GM18909 (cell line): ENCODE measurements around the gene AP3B1.
"Not testable (repeated sequence)": the region's sequence is repeated elsewhere in the genome, so short reads cannot be mapped to it uniquely, and the experiment has no call there.

Experiments
- ATAC-seq: cut with Tn5 transposase; IDR thresholded peaks from one replicate; pipeline ENCODE4 v1.9.1; 2021; ENCODE audit warnings: mild to moderate bottlenecking; ENCODE audit not compliant: unreplicated experiment, poor library complexity

Gene AP3B1

DNA sequence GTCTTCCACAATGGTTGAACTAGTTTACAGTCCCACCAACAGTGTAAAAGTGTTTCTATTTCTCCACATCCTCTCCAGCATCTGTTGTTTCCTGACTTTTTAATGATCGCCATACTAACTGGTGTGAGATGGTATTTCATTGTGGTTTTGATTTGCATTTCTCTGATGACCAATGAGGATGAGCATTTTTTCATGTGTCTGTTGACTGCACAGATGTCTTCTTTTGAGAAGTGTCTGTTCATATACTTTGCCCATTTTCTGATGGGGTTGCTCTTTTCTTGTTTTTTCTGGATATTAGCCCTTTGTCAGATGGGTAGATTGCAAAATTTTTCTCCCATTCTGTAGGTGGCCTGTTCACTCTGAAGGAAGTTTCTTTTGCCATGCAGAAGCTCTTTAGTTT, 124.2 kb downstream of the AP3B1 start:
- not testable (repeated sequence) for ATAC-seq

DNA sequence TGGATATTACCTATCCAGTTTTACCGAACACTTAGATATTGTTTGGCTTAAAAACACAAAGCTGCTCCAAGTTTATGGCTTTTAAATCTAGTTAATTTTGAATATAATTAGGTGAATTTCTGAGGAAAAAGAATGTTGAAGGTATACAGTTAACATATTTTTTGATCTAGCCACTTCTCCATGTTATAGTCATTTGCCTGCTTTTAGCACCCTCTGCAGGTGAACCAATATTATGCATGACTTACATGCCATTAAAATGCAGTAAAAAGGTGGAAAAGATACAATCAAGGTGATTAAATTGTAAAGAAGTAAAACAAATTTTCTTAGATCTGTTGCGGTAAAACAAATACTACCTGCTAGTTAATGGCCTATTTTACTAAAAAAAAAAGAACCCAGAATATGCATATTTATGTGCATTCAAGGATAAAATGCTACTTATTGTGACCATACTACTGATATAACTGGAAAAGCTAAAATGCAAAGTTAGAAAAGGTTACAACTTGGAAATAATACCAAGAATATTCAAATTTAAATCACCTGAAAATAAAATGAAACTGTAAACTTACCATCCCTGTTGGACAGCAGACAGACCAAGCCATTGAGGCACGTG, 132.1 kb downstream of the AP3B1 start:
- ATAC-seq, result no peak

DNA sequence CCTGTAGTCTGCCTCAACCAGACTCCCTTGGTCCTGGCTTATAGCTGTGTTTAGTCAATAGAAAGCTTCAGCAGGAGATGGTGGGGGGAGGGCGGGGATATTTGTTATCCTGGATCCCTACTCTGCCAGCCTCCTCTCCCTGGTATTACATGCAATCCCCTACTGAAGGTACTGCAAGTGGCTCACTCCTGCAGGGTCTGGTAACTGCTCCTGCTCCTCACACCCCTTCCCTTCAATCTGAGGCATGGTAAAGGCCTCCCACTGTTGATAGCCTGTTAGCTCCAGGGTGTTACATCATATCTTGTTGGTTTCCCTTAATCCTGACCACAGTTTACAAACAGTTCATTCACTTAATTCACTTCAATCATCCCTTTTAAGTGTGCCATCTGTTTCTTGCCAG, 137.5 kb downstream of the AP3B1 start:
- no peak for ATAC-seq

DNA sequence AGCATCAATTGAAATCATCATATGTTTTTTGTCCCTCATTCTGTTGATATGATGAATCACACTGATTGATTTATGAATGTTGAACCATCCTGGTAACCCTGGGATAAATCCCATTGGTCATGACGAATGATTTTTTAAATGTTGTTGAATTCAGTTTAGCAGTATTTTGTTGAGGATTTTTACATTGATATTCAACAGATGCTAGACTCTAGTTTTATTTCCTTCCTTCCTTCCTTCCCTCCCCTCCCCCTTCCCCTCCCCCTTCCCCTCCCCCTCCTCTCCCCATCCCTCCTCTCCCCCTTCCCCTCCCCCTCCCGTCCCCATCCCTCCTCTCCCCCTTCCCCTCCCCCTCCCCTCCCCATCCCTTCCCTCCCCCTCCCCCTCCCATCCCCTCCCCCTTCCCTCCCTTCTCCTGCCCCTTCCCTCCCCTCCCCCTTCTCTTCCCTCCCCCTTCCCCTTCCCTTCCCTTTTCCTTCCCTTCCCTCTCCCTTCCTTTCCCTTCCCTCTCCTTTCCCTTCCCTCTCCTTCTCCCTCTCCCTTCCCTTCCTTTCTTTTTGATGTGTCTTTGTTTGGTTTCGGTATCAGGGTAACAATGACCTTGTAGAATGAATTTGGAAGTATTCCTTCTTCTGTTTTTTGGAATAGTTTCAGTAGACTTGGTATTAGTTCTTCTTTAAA, 142.8 kb downstream of the AP3B1 start:
- no peak for ATAC-seq

DNA sequence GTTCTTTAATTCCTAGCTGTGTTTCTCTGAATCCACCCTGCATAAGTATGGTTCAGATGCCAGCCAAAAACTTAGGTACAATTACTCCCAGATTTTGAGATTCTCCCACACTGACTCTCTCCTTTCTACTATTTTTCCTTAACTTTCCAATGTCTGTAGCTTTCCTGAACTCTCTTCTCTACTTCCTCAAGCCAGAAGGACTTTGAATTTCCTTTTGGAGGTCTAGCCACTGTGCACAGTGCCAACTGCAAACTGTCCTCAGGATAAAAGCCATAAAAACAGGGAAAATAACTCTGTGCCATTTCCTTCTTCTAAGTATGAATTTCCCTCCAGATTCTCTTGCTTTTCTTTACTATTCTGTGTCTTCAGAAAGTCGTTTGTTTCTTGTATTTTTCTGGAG, 157.2 kb downstream of the AP3B1 start:
- ATAC-seq, result no peak

DNA sequence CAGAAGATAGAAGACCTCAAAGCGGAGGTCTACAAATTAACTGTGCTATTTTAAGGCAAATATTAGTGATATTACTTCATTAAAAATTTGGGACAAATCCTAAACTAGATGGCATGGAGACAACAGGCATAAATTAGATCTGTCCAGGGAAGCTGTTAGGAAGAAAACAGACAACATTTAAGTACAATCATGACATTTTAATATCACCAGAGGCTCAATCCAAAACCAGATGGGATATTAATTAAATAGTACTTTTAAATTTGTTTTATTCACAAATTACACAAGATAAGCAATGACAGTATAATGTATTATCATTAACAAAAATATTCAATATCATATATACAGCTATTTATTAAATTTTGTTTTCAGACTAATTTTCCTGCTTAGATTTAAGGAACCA, 161.1 kb downstream of the AP3B1 start:
- no peak for ATAC-seq

DNA sequence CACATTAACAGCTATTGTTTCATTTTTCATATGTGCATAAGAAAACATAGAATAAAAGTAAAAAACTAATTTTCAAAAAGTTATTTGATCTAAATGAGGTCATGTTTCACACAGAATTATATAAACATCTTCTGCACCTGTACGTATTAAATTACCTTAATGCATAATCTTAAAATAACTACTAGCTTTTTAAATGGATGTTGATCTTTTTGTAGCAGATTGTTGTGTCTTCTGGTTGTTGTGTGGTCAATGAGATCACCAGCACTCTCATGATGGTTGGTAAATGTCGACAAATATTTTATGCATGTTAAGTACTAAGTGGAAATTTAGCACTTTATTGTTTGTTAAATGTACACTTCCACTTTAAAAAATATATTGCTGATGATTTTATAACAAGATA, 162.0 kb downstream of the AP3B1 start:
- ATAC-seq, result no peak

DNA sequence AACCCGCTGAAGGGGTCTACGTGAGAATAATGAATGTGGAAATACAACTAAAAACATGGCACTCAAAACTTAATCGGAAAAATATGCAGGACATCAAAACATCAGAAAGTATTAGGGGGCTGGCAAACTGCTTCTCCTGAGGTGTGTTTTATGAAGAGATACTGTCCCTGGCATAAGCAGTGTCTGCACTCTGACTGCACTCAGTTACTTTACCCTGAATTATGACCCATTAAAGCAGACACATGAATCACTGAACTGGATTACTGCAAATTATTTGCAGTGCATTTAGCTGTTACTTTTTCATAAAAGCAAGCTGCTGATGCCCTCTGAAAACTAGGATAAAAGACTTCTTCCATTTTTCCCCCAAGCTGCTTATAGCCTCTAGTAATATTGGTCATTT, 164.9 kb downstream of the AP3B1 start:
- no peak for ATAC-seq

DNA sequence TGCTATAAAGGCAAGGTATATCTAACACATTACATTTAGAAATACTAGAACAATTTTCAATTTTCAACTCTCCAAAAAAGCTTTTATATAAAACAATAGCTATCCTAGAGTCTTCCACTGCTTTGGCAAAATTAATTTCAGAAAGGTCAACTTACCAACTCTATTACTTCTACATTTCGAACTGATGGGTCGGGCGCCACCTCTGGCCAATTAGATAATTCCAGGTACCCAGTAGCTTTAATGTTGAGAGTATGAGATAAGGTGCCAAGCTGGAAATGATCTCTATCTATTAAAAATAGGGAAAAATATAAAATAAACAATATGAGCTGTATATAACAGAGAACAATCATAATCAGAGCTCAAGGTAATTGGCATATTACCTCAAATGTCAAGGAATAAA, 166.6 kb downstream of the AP3B1 start:
- ATAC-seq, result no peak

DNA sequence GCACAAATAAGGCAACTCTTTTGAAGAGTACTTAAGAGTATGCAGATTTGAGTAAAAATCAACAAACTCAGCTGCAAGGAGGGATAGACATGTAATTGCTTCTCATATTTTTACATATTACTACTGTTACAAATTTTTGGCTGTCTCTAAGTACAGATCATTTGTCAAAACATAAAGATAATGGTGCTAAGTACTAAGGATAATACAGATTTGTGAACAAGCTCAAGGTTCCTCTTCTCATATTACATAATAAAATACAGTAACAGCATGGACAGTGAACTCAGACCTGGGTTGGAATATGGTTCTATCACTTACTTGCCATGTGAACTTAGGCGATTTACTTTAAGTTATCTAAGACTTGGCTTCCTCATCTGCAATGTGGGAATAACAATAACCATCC, 168.0 kb downstream of the AP3B1 start:
- ATAC-seq, result no peak

DNA sequence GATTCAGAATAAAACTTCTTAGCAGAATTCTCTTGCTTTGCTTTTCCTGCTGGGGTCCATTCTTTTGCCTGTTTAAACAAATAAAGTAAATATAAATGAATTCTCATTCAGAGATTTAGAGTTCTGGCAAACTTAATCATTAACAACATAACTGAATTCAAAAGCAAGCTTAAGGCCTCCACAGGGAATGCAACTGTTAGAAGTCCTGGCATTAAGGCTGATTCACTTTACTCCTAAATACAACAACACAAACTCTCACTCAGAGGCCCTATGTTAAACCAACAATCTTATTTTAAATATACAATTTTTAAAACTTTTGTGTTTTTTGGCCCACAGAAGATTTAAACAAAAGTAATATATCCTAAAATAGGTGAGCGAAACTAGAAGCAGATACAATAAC, 178.3 kb downstream of the AP3B1 start:
- ATAC-seq, result no peak

DNA sequence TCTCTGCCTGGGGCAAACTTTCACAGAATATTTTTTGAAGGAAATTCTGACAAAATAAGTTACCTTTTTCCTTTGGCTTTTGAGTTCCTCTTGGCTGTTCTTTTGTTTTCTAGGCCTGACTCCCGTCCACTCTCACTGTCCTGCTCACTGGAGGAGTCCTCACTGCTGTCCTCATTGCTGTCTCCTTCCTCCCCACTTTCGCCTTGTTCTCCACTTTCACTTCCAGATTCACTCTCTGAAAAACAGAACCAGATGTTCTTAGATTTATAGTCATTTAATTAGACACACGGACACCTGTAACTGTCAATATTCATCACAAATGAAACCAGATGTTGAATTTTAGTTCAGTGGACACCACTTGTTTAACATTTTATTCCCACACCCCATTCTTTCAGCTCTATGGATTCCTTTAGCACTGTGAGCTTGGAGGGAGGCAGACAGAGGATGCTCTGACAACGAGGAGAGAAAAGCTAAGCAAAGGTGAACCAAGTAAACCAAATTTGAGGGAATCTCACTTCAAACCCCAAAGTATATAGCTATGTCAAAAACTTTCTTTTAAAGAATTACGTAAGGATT, 180.7 kb downstream of the AP3B1 start:
- no peak for ATAC-seq

DNA sequence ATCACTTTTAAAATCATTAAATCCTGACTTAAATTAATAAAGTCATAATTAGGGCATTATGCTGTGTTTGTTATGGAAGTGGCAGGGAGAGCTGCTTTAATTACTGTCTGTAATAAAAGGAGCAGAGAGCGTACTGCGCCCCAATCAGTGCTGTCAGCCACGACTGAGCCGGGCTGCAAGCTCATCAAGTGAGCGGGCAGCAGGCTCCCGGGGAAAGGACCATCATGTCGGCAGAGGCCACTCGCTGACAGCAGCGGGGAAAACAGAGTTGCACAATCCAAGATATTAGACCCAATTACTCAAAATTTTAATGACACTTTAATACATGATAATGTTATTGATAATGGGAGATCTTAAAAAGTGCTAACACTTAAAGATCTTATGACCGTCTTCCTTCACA, 181.6 kb downstream of the AP3B1 start:
- no peak for ATAC-seq

DNA sequence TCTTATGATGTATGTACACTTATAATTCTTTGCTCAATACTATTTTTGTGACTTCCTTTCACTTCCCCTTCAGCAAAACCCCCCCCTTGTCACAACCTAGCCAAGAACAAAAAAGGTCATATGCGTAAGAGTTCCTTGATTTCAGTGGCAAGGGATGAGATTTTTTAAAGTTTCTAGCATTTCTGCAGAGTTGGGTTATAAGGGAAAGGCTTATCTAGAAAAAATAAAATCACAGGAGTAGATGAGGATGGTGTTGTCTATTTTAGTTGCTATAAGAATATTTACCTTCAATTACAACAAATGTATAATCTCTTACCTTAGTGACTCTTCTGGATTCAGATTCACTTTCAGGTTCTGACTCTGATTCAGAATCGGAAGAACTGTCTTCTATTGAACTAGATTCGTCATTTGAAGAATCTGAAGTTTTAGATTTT, 184.6 kb downstream of the AP3B1 start:
- peak; percentile 64 for ATAC-seq

DNA sequence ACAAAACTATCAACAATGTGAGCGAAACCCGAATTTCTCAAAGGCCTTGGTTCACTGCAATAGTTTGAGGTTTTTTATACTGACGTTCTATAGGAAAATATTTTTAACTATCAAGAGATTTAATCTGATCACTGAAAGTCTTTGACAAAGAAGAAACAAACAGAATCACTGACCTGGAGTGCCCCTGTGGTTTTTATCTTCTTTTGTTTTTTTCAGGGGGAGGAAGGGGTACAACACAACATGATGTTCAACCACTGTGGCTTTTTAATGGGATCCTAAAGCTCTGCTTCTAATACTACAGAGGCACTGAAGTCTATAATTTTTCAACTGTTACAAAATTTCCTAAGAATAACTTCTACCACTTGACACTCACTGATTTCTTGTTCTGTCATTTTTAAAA, 185.9 kb downstream of the AP3B1 start:
- no peak for ATAC-seq

DNA sequence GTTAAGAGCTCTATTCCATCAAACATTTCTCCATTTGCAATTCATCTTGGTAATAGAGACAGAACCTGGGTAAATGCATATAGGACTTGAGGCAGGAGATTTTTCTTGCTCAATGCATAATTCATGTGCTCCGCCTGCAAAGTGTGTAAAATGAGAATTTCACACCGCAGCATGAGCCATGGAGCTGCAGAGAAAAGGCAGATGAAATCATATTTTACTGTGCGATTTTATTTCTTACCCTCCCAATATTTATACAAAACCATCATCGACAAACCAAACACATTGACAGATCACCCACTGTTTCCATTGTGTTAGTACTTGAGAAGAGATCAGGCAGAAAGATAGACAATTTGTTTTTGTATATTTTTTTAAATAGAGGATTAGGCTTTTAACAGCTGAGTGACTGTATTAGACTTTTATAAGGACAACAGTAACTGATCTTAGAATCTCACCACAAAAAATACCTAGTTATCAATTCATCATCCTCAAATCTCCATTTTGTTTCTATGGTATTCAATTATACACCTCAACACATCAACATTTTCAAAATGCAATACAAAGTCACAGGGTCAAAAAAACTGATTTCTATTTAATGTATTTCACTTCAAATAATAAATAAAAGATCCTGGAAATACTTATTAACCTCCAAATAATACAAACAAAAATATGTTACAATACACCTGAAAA, 191.1 kb downstream of the AP3B1 start:
- ATAC-seq, result no peak

DNA sequence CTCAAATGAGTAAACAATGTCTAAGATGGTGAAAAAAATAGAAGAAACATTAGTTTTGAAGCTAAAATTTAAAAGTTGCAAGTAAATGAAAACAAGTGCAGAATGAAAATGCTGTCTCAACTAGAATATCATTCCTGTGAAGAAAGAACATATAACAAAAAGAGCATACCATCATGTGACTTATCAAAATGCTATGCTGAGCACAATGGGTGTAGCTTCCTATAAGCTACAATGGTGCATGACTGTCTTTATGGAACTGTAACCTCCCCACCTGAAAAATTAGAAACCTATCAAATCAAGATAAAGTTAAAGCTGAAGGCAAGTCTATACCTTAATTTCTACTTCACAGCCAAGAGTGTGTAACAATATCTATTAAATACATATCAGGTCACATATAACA, 192.0 kb downstream of the AP3B1 start:
- no peak for ATAC-seq

DNA sequence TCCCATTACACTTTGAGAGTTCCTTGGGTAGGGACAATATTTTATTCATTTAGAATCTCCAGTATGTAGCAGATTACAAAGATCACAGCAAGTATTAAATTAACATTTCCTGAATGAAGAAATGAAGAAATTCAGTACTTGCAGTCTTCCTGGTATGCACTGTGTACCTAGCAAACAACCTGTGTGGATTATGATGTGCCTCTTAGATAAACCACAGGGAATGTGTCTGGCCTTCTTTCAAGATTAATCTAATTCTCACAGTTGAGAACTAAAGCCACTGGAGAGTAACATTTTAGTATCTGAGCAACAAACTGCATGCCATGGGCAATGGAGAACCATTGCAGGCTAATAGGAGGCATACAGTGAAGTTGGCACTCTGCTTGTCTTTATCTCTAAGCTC, 199.4 kb downstream of the AP3B1 start:
- no peak for ATAC-seq

DNA sequence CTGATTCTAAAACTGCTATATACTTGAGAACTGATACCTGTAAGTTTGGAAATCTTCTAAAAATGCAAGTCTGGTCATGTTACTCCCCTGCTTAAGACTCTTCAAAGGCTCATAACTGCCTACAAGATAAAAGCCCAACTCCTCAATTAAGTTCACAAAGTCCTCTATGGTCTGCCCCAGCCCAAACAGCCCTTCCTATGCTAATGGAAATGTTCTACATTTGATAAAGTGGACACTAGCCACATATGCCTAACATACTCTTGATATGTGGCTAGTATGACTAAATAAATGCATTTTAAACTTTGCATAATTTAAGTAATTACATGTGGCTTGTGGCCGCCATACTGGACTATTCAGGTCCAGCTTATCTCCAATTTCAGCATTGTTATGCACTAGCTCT, 204.5 kb downstream of the AP3B1 start:
- no peak for ATAC-seq

DNA sequence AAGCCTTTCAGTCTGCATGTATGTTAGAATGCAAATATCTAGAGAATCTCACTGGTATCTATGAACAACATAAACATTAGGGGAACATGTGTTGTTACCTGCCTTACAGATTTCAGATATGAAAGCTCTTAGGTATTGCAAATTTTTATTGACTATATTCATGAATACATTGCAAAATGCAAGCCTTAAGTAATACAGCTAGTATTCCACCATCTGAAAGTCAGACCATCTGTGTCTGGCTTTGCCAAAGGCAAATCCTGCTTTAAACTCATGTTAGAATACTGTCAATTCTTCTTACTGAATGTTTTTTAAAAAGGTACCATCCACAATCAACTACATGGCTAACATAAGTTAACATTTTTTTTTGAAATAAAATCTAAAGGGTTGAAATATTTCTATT, 215.6 kb downstream of the AP3B1 start:
- no peak for ATAC-seq

DNA sequence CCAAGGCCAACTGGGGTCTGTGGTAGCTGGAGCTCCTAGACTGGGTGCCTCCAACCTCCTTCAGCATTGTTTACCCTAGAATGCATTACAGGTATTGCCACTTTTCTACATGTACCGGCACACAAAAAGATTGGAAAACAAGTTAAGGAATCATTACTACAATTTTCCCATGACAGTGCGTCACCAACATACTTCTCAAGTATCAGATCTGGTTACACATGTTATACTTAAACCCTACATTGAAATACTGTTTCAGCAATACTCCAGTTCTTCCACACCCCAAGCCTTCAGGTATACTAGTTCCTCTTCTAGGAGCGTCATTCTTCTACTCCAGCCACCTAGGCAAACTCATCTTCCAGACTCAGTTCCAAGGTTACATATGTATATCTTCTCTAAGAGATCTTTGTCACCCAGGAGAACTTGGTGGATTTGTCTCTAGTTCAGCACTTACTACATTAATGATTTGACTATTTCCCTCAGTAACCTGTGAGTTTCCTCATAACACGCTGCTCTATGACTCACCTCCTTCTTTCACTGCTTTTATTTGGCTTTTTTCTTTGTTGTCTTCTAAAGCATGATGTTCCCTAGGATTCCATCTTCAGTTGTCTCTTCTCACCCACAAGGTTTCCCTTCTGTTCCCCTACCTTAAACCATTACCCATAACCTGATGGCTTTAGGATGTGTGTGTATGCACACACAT, 217.0 kb downstream of the AP3B1 start:
- no peak for ATAC-seq
